Gastrocnemius medialis (tissue), 4 donors: ENCODE data around the gene TENT5C. TPM values are rescaled to one million over a fixed set of nuclear protein-coding genes. Genes with fewer than 3 reads are reported as not detected.
"Not testable (repeated sequence)": the region's sequence is repeated elsewhere in the genome, so short reads cannot be mapped to it uniquely, and the experiment has no call there.

Experiments
- ATAC-seq, 2 donors: fragments of 150-250 bp; one replicate each; pipeline ENCODE4 v1.9.1; 2016
- DNase-seq, 2 donors: peaks; one replicate each; pipeline ENCODE4 v3.0.0-alpha.2; 2019
- H3K27ac ChIP-seq, 4 donors: fragments of 200-600 bp; sonication (generic); 1 replicate in 1 of 4; 2 replicates in 3 of 4; pipeline ENCODE4 v1.5.1; 2016 to 2018; ENCODE audit warnings: mild to moderate bottlenecking in 2 of 4, moderate library complexity in 1 of 4
- H3K27me3 ChIP-seq, 3 donors: fragments of 200-600 bp; sonication (generic) in 2 of 3; 1 replicate in 1 of 3; 2 replicates in 2 of 3; pipeline versions ENCODE4 v1.5.1 to v1.6.0; 2016 to 2019; ENCODE audit warnings: mild to moderate bottlenecking in 1 of 3, moderate library complexity in 1 of 3
- H3K36me3 ChIP-seq, 2 donors: fragments of 200-600 bp; sonication (generic) in 1 of 2; one replicate each; pipeline ENCODE4 v1.5.1; 2017 to 2018
- H3K4me1 ChIP-seq, 2 donors: fragments of 200-600 bp; sonication (generic) in 1 of 2; one replicate each; pipeline ENCODE4 v1.5.1; 2016 to 2017; ENCODE audit warnings: mild to moderate bottlenecking in 2 of 2
- H3K4me3 ChIP-seq, 4 donors: fragments of 200-600 bp; sonication (generic) in 3 of 4; 1 replicate in 1 of 4; 2 replicates in 3 of 4; pipeline ENCODE4 v1.5.1; 2016 to 2019; ENCODE audit warnings: mild to moderate bottlenecking in 2 of 4
- H3K9me3 ChIP-seq, 3 donors: fragments of 200-600 bp; sonication (generic) in 2 of 3; 1 replicate in 1 of 3; 2 replicates in 2 of 3; pipeline ENCODE4 v1.5.1; 2016 to 2019
- POLR2A ChIP-seq, 2 donors: fragments of 450-650 bp; IDR thresholded peaks; one replicate each; pipeline ENCODE4 v1.6.1; 2017; ENCODE audit warnings: antibody characterized with exemption in 2 of 2, mild to moderate bottlenecking in 2 of 2, moderate library complexity in 2 of 2
- in situ Hi-C, 4 donors: fragments of 200-750 bp; cut with MboI; loops; one replicate each; pipeline versions ENCODE4 v1.15.0 to v1.8.0; 2017; ENCODE audit warnings: low sequenced_read_pairs in 4 of 4
- intact Hi-C: fragments of 100-400 bp; cut with DNase I; formaldehyde crosslinking; loops from one replicate; pipeline ENCODE4 v1.15.1; 2023; ENCODE audit warnings: low total_unique reads
- total RNA-seq, 4 donors: library from RNA; depleted of rRNA; stranded (reverse); fragments of >200 nt; gene quantifications; one replicate each; pipeline versions ENCODE4 v1.1.0 to v1.2.3, GENCODE V29; 2016
- TF ChIP-seq, protein P1 (sequence below), 5 experiments: fragments of 450-650 bp in 3 of 5; fragments of 200-600 bp in 2 of 5; sonication (generic) in 2 of 5; IDR thresholded peaks in 4 of 5; conservative IDR thresholded peaks in 1 of 5; 1 replicate in 4 of 5; 2 replicates in 1 of 5; pipeline ENCODE4 v1.5.1; 2016 to 2019; ENCODE audit warnings: antibody characterized with exemption in 5 of 5, mild to moderate bottlenecking in 3 of 5, moderate library complexity in 3 of 5

TENT5C gene
- 10 to 100 TPM in 1 of 4 donors, 1 to 10 TPM in 3; 2.3 to 21.8 (median 6.4) TPM for total RNA-seq

DNA sequence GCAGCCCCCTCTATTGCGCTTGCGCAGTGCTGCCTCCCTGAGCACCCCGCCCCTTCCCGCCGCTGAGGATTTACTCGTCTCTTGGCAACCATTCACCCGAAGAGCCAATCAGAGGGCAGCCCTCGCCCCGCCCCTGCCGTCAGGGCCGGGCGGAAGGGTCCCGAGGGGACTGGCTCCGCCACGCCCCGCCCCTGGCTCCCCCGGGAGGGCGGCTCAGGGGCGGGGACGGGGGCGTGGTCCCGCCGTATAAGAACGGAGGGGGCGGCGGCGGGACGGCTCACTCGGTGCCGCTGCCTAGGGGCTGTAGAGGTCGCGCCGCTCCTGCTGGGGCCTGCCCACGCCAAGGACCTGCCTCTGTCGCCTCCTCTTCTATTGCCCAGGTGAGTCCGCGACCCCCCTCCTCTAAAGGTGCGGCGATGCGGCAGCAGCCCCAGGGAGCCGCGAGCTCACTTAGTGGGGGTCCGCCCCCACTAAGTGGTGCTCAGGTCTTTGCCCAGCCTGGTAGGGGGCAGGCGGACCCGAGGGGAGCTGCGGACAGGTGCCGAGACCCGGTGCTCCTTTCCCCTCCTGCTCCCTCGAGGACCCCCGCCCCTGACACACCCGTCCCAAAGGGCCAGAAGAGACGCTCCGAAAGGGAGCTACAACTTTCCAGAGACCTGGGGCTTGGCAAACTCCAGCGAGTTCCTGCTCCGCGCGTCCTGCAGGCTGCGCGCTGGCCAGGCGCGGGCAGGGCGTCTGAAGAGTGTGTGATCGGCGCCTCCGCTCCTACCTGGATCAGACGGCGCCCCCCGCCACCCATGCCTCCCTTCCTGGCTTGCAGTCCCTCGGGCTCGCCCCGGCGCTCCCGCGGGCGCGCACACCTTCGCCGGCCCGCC lies at the start of gene TENT5C:
Gene TENT5C, plus strand, starts transcription at position 275 of the 875 bp plus-strand sequence. CDS start 16,821 bp downstream, outside the sequence.
- Histone ChIP-seq H3K4me1 (peaks cover 34 to 42% of the 10 kb centered on the region in 2 donors), H3K36me3 (no peaks in the 10 kb centered on the region)

DNA sequence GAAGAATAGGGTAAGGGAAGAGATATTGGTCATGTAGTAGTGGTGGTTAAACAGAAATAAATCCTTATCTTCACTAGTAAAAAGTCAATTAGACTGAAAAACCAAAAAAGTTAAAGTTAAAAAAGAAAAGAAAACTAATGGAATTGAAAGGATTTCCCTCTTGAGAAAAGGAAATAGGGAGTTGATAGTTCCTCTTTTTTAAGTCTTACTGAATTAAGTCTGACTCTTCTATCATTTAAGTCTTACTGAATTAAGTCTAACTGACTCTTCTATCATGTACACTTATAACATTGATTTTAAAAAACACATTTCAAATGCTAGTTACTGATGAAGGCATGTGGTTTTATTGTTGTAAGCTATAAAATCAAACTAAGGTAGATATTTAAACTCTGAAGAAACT lies 49.5 kb upstream of the TENT5C start:
- H3K27me3 ChIP-seq, result no peaks in the 10 kb centered on the region
- ATAC-seq, result no peak
- no peaks in the 10 kb centered on the region for H3K9me3 ChIP-seq
- DNase-seq, result no peak
- in situ Hi-C loops, result no loop called here
- H3K36me3 ChIP-seq, result no peaks in the 10 kb centered on the region
- no peaks in the 10 kb centered on the region for H3K4me1 ChIP-seq
- no peak overlapping the region for H3K4me3 ChIP-seq
- TF ChIP-seq, protein P1, sequence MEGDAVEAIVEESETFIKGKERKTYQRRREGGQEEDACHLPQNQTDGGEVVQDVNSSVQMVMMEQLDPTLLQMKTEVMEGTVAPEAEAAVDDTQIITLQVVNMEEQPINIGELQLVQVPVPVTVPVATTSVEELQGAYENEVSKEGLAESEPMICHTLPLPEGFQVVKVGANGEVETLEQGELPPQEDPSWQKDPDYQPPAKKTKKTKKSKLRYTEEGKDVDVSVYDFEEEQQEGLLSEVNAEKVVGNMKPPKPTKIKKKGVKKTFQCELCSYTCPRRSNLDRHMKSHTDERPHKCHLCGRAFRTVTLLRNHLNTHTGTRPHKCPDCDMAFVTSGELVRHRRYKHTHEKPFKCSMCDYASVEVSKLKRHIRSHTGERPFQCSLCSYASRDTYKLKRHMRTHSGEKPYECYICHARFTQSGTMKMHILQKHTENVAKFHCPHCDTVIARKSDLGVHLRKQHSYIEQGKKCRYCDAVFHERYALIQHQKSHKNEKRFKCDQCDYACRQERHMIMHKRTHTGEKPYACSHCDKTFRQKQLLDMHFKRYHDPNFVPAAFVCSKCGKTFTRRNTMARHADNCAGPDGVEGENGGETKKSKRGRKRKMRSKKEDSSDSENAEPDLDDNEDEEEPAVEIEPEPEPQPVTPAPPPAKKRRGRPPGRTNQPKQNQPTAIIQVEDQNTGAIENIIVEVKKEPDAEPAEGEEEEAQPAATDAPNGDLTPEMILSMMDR (IDR thresholded peaks at IDR 0.05 in 4 of 5, conservative IDR thresholded peaks at IDR 0.05 in 1 of 5), result no peak
- TF ChIP-seq POLR2A (IDR thresholded peaks at IDR 0.05), result no peak
- intact Hi-C loops, result no loop called here
- H3K27ac ChIP-seq, result no peak overlapping the region

More for the DNA sequence above, at the start of gene TENT5C:
- peak; percentile 81 to 83 for ATAC-seq
- DNase-seq, result peak; percentile 96 to 98
- peak within 1 kb of the TSS; percentile 67 to 98 (median 86) for H3K4me3 ChIP-seq
- in situ Hi-C loops (loop anchor here in 2 of 4 donors (5.0 to 10.0 kb wide), 2 partner anchors 71 to 241 kb away; partner anchors contain the start of gene MAN1A2 (in 1 of the 2)), intact Hi-C loops (loop anchor here (2.0 to 10.0 kb wide), 4 partner anchors 216 to 1359 kb away; partner anchors contain the start of gene MAN1A2)
- TF ChIP-seq POLR2A (IDR thresholded peaks at IDR 0.05), result peak; percentile 97 to 99
- TF ChIP-seq, protein P1 (IDR thresholded peaks at IDR 0.05 in 4 of 5, conservative IDR thresholded peaks at IDR 0.05 in 1 of 5), result peak in 3 of 5 experiments; percentile 3 to 21 (median 4)
- H3K9me3 ChIP-seq, result no peaks in the 10 kb centered on the region
- no peaks in the 10 kb centered on the region for H3K27me3 ChIP-seq
- peak within 1 kb of the TSS; percentile 86 to 98 (median 96) for H3K27ac ChIP-seq

DNA sequence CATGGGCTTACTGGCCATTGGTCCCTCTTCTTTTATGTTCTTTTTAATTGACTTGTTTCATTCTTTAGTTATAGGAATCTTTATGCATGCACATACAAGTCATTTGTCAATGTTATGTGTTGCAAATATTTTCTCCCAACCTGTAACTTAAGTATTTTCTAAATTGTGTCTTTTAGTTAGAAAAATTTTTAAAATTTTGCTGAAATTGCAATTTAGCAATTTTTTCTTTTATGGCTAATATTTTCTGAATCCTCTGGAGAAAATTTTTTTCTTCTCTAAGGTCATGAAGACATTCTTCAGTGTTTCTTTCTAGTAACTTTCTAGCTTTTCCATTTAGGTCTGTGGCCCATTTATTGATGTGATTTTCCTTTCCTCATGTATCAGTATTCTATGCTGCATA lies 48.9 kb upstream of the TENT5C start:
- Histone ChIP-seq H3K27me3 (no peaks in the 10 kb centered on the region), H3K4me1 (no peaks in the 10 kb centered on the region), H3K27ac (no peak overlapping the region), H3K36me3 (no peaks in the 10 kb centered on the region), H3K9me3 (no peaks in the 10 kb centered on the region), H3K4me3 (no peak overlapping the region)
- intact Hi-C loops, result no loop called here
- DNase-seq (no peak), ATAC-seq (no peak)
- in situ Hi-C loops, result no loop called here
- no peak for TF ChIP-seq POLR2A (IDR thresholded peaks at IDR 0.05)
- TF ChIP-seq, protein P1 (IDR thresholded peaks at IDR 0.05 in 4 of 5, conservative IDR thresholded peaks at IDR 0.05 in 1 of 5), result no peak

DNA sequence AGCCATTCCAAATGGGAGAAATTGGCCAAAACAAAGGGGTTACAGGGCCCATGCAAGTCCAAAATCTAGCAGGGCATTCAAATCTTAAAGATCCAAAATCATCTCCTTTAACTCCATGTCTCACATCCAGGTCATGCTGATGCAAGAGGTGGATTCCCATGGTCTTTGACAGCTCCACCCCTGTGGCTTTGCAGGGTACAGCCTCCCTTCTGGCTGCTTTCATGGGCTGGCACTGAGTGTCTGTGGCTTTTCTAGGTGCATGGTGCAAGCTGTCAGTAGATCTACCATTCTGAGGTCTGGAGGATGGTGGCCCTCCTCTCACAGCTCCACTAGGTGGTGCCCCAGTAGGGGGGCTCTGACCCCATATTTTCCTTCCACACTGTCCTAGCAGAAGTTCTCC lies 47.4 kb upstream of the TENT5C start:
- in situ Hi-C loops, H3K27ac ChIP-seq, H3K4me1 ChIP-seq, ATAC-seq, intact Hi-C loops, H3K9me3 ChIP-seq, DNase-seq, H3K4me3 ChIP-seq, H3K27me3 ChIP-seq, H3K36me3 ChIP-seq: not testable (repeated sequence)
- TF ChIP-seq, protein P1 (IDR thresholded peaks at IDR 0.05 in 4 of 5, conservative IDR thresholded peaks at IDR 0.05 in 1 of 5), result peak in 2 of 5 experiments; percentile 10 to 17
